HEK293T (cell line): ENCODE measurements around the gene FXYD6.

Experiments used
- CTCF ChIA-PET: fragments of 350-600 bp; formaldehyde crosslinking; extraction: SDS; loops from one replicate; lab custom pipeline; 2021; ENCODE audit warnings: antibody characterized with exemption, inconsistent platforms; lab: Yijun Ruan, JAX
- POLR2A ChIA-PET: fragments of 350-600 bp; formaldehyde crosslinking; extraction: SDS; loops from one replicate; lab custom pipeline; 2020; ENCODE audit warnings: antibody characterized with exemption, inconsistent platforms; lab: Yijun Ruan, JAX
- DNase-seq: peaks from one replicate; pipeline ENCODE4 v3.0.0; 2012; ENCODE audit warnings: mixed read lengths; ENCODE audit errors: extremely low spot score
- ARNT ChIP-seq: fragments of 450-650 bp; IDR thresholded peaks from 2 replicates; pipeline ENCODE4 v1.6.1; 2017; ENCODE audit warnings: mild to moderate bottlenecking
- BHLHE40 ChIP-seq: fragments of 450-650 bp; IDR thresholded peaks from 2 replicates; pipeline ENCODE4 v1.6.1; 2016; ENCODE audit warnings: mild to moderate bottlenecking, moderate library complexity, borderline replicate concordance
- CTBP1 ChIP-seq: fragments of 450-650 bp; IDR thresholded peaks from 2 replicates; pipeline ENCODE4 v1.6.1; 2016; ENCODE audit warnings: borderline replicate concordance
- ELF4 ChIP-seq: fragments of 450-650 bp; IDR thresholded peaks from 2 replicates; pipeline ENCODE4 v1.6.1; 2017; ENCODE audit warnings: antibody characterized with exemption
- FOXA1 ChIP-seq: fragments of 450-650 bp; IDR thresholded peaks from 2 replicates; pipeline ENCODE4 v1.6.1; 2016; ENCODE audit warnings: mild to moderate bottlenecking
- FOXK2 ChIP-seq: fragments of 450-650 bp; IDR thresholded peaks from 2 replicates; pipeline ENCODE4 v1.6.1; 2016; ENCODE audit warnings: mild to moderate bottlenecking
- FOXM1 ChIP-seq: fragments of 450-650 bp; IDR thresholded peaks from 2 replicates; pipeline ENCODE4 v1.6.1; 2017; ENCODE audit warnings: mild to moderate bottlenecking, borderline replicate concordance
- HDGF ChIP-seq: fragments of 450-650 bp; IDR thresholded peaks from 2 replicates; pipeline ENCODE4 v1.6.1; 2017; ENCODE audit warnings: antibody characterized with exemption, borderline replicate concordance
- L3MBTL2 ChIP-seq: fragments of 450-650 bp; conservative IDR thresholded peaks from 2 replicates; pipeline ENCODE4 v1.6.1; 2016; ENCODE audit warnings: mild to moderate bottlenecking
- LEF1 ChIP-seq: fragments of 450-650 bp; IDR thresholded peaks from 2 replicates; pipeline ENCODE4 v1.6.1; 2017; ENCODE audit warnings: mild to moderate bottlenecking, borderline replicate concordance
- NFRKB ChIP-seq: fragments of 450-650 bp; IDR thresholded peaks from 2 replicates; pipeline ENCODE4 v1.6.1; 2016; ENCODE audit warnings: mild to moderate bottlenecking, moderate library complexity
- PKNOX1 ChIP-seq: fragments of 450-650 bp; IDR thresholded peaks from 2 replicates; pipeline ENCODE4 v1.6.1; 2016
- SP1 ChIP-seq: fragments of 450-650 bp; IDR thresholded peaks from 2 replicates; pipeline ENCODE4 v1.6.1; 2017
- SUZ12 ChIP-seq: fragments of 450-650 bp; IDR thresholded peaks from 2 replicates; pipeline ENCODE4 v1.6.1; 2016; ENCODE audit warnings: mild to moderate bottlenecking
- TARDBP ChIP-seq: fragments of 450-650 bp; IDR thresholded peaks from 2 replicates; pipeline ENCODE4 v1.6.1; 2016
- ZNF384 ChIP-seq: fragments of 450-650 bp; IDR thresholded peaks from 2 replicates; pipeline ENCODE4 v1.6.1; 2016

The FXYD6 gene

GRCh38 chr11:117803896-117804295 lies 72.6 kb downstream of the FXYD6 start:
- no peak for TF ChIP-seq PKNOX1
- TF ChIP-seq FOXM1 = no peak
- TF ChIP-seq NFRKB = no peak
- TF ChIP-seq BHLHE40 = no peak
- TF ChIP-seq LEF1 = no peak
- TF ChIP-seq ARNT = no peak
- no peak for TF ChIP-seq FOXK2
- TF ChIP-seq ZNF384 = no peak
- no peak for TF ChIP-seq SUZ12
- no peak for TF ChIP-seq L3MBTL2
- TF ChIP-seq CTBP1 = no peak
- ChIA-PET CTCF (no interaction called here), POLR2A (no interaction called here)
- DNase-seq = no peak

GRCh38 chr11:117799634-117800033 lies 76.8 kb downstream of the FXYD6 start:
- ChIA-PET POLR2A (no interaction called here), CTCF (no interaction called here)
- TF ChIP-seq FOXM1 (no peak), L3MBTL2 (no peak), CTBP1 (no peak), NFRKB (no peak), BHLHE40 (no peak), FOXA1 (no peak)
- DNase-seq = no peak

GRCh38 chr11:117796872-117797529 lies 79.5 kb downstream of the FXYD6 start, which contains the start of gene DSCAML1:
Gene DSCAML1, minus strand, starts transcription at chr11:117797216. Its CDS starts 137 bp downstream, at chr11:117797079.
- DNase-seq = no peak
- CTCF ChIA-PET = no interaction called here
- POLR2A ChIA-PET = no interaction called here
- no peak for TF ChIP-seq FOXM1

GRCh38 chr11:117796456-117796871 lies 80.0 kb downstream of the FXYD6 start:
- TF ChIP-seq BHLHE40 (no peak), L3MBTL2 (no peak), LEF1 (no peak), FOXM1 (no peak)
- ChIA-PET CTCF (no interaction called here), POLR2A (no interaction called here)
- DNase-seq = no peak

GRCh38 chr11:117795638-117796455 lies 80.6 kb downstream of the FXYD6 start:
- no peak for TF ChIP-seq TARDBP
- TF ChIP-seq L3MBTL2 = no peak
- no peak for TF ChIP-seq FOXA1
- no peak for TF ChIP-seq FOXM1
- TF ChIP-seq ZNF384 = no peak
- TF ChIP-seq SP1 = no peak
- no peak for TF ChIP-seq LEF1
- no peak for TF ChIP-seq NFRKB
- TF ChIP-seq BHLHE40 = no peak
- no peak for TF ChIP-seq SUZ12
- ChIA-PET CTCF (interaction anchor here (0.7 kb wide), 1 partner anchor 9 kb away, joined by 3 read pairs; no protein-coding TSS in a partner anchor), POLR2A (no interaction called here)
- no peak for DNase-seq

GRCh38 chr11:117794772-117795629 lies 81.5 kb downstream of the FXYD6 start:
- DNase-seq = no peak
- TF ChIP-seq SUZ12 (no peak), SP1 (no peak), ELF4 (no peak), PKNOX1 (no peak), FOXM1 (no peak), HDGF (no peak), NFRKB (no peak), FOXA1 (no peak), L3MBTL2 (no peak), TARDBP (no peak), CTBP1 (no peak), BHLHE40 (no peak), LEF1 (no peak), ARNT (no peak), FOXK2 (no peak), ZNF384 (no peak)
- CTCF ChIA-PET = interaction anchor here (0.7 kb wide), 1 partner anchor 8 kb away, joined by 3 read pairs; no protein-coding TSS in a partner anchor
- POLR2A ChIA-PET = no interaction called here
